Epithelial cell of prostate (primary cell): ENCODE measurements around the gene HOXB5.
A peak's percentile ranks its signal among the peaks of the same experiment; 100 is the strongest.

Experiments used
- DNase-seq: peaks from one replicate; pipeline ENCODE4 v3.0.0-alpha.2; 2011; ENCODE audit warnings: low read depth, low spot score
- H3K27ac ChIP-seq: fragments of 450-650 bp; 2 replicates; pipeline ENCODE4 v1.5.1; 2017; ENCODE audit warnings: mild to moderate bottlenecking

HOXB5 gene

GRCh38 chr17:48554412-48555257 lies 38.9 kb downstream of the HOXB5 start:
- DNase-seq: no peak
- peak overlapping the region; percentile 65 for H3K27ac ChIP-seq

- DNase-seq: no peak
- H3K27ac ChIP-seq: no peak overlapping the region
Measured at GRCh38 chr17:48553826-48554225, 39.8 kb downstream of the HOXB5 start.

- no peak overlapping the region for H3K27ac ChIP-seq
- DNase-seq: no peak
Measured at GRCh38 chr17:48553190-48553547, 40.4 kb downstream of the HOXB5 start.

- DNase-seq: no peak
- H3K27ac ChIP-seq: no peak overlapping the region
Measured at GRCh38 chr17:48552466-48553189, 41.0 kb downstream of the HOXB5 start.

GRCh38 chr17:48551596-48552465 lies 41.7 kb downstream of the HOXB5 start:
- H3K27ac ChIP-seq: no peak overlapping the region
- no peak for DNase-seq

- DNase-seq: no peak
- H3K27ac ChIP-seq: no peak overlapping the region
Measured at GRCh38 chr17:48551214-48551555, 42.4 kb downstream of the HOXB5 start.

- no peak overlapping the region for H3K27ac ChIP-seq
Measured at GRCh38 chr17:48550502-48551213, 42.9 kb downstream of the HOXB5 start.

GRCh38 chr17:48549914-48550501 lies 43.6 kb downstream of the HOXB5 start:
- no peak for DNase-seq
- no peak overlapping the region for H3K27ac ChIP-seq

More at GRCh38 chr17:48550502-48551213, 42.9 kb downstream of the HOXB5 start:
- DNase-seq: no peak

- no peak for DNase-seq
- no peak overlapping the region for H3K27ac ChIP-seq
Measured at GRCh38 chr17:48549281-48549630, 44.3 kb downstream of the HOXB5 start.

- H3K27ac ChIP-seq: no peak overlapping the region
Measured at GRCh38 chr17:48548523-48549280, 44.9 kb downstream of the HOXB5 start.

GRCh38 chr17:48547808-48548522 lies 45.6 kb downstream of the HOXB5 start:
- H3K27ac ChIP-seq: no peak overlapping the region
- DNase-seq: no peak

More at GRCh38 chr17:48548523-48549280, 44.9 kb downstream of the HOXB5 start:
- DNase-seq: no peak

GRCh38 chr17:48546924-48547807 lies 46.4 kb downstream of the HOXB5 start:
- no peak overlapping the region for H3K27ac ChIP-seq
- no peak for DNase-seq

GRCh38 chr17:48546137-48546923 lies 47.2 kb downstream of the HOXB5 start:
- DNase-seq: no peak
- H3K27ac ChIP-seq: no peak overlapping the region

GRCh38 chr17:48545539-48545938 lies 48.0 kb downstream of the HOXB5 start:
- DNase-seq: no peak
- H3K27ac ChIP-seq: no peak overlapping the region

GRCh38 chr17:48545022-48545375 lies 48.6 kb downstream of the HOXB5 start, which contains the start of gene HOXB2:
Gene HOXB2 (minus strand): TSS chr17:48545109. CDS start chr17:48544911, 198 bp downstream.
- H3K27ac ChIP-seq: peak within 1 kb of the TSS; percentile 49
- no peak for DNase-seq

- peak overlapping the region; percentile 49 for H3K27ac ChIP-seq
- DNase-seq: no peak
Measured at GRCh38 chr17:48544349-48545021, 49.1 kb downstream of the HOXB5 start.
